GM18511 (cell line): ENCODE results near the gene ALDH1A1.

ENCODE experiments used
- ATAC-seq: cut with Tn5 transposase; IDR thresholded peaks from one replicate; pipeline ENCODE4 v1.9.1; 2021; ENCODE audit warnings: mild to moderate bottlenecking, moderate library complexity; ENCODE audit not compliant: unreplicated experiment

The ALDH1A1 gene

GRCh38 chr9:72919246-72919945 lies 33.5 kb downstream of the ALDH1A1 start:
- ATAC-seq: no peak

- no peak for ATAC-seq
These were observed 34.9 kb downstream of the ALDH1A1 start for GRCh38 chr9:72917892-72918509.

- no peak for ATAC-seq
These were observed 37.2 kb downstream of the ALDH1A1 start for GRCh38 chr9:72915659-72916058.

- ATAC-seq: no peak
These were observed 38.1 kb downstream of the ALDH1A1 start for GRCh38 chr9:72914750-72915149.

- ATAC-seq: no peak
These were observed 39.4 kb downstream of the ALDH1A1 start for GRCh38 chr9:72913382-72914009.

GRCh38 chr9:72912476-72913381 lies 40.1 kb downstream of the ALDH1A1 start:
- ATAC-seq: no peak

- ATAC-seq: no peak
These were observed 41.0 kb downstream of the ALDH1A1 start for GRCh38 chr9:72911816-72912215.

GRCh38 chr9:72911247-72911775 lies 41.5 kb downstream of the ALDH1A1 start:
- ATAC-seq: no peak

GRCh38 chr9:72909428-72909827 lies 43.4 kb downstream of the ALDH1A1 start:
- no peak for ATAC-seq

- ATAC-seq: no peak
These were observed 45.4 kb downstream of the ALDH1A1 start for GRCh38 chr9:72907421-72907820.

GRCh38 chr9:72906810-72907209 lies 46.0 kb downstream of the ALDH1A1 start:
- no peak for ATAC-seq

- ATAC-seq: no peak
These were observed 47.1 kb downstream of the ALDH1A1 start for GRCh38 chr9:72905514-72906480.

- no peak for ATAC-seq
These were observed 48.4 kb downstream of the ALDH1A1 start for GRCh38 chr9:72904267-72905093.

GRCh38 chr9:72903103-72903502 lies 49.8 kb downstream of the ALDH1A1 start:
- ATAC-seq: no peak

- no peak for ATAC-seq
These were observed 50.6 kb downstream of the ALDH1A1 start for GRCh38 chr9:72902268-72902667.

GRCh38 chr9:72899734-72900477 lies 52.9 kb downstream of the ALDH1A1 start:
- ATAC-seq: no peak

GRCh38 chr9:72898784-72899733 lies 53.8 kb downstream of the ALDH1A1 start:
- ATAC-seq: no peak
